ENCODE results near the gene TOR1B. TPM values are rescaled to one million over a fixed set of nuclear protein-coding genes. Genes with fewer than 3 reads are reported as not detected.

TOR1B gene
- polyA plus RNA-seq, 1 donor from 2014 or later: 52.2 TPM

GRCh38 chr9:129850821-129851550, 48.0 kb downstream of the TOR1B start:
- Histone ChIP-seq H3K4me3 (ENCODE audit: low read length) (no peak overlapping the region), H3K9ac (ENCODE audit: low read length) (no peak overlapping the region), H3K79me2 (replicated peaks; ENCODE audit: insufficient read depth, low read length) (no peaks in the 10 kb centered on the region), H3K36me3 (ENCODE audit: insufficient read depth, low read length) (no peaks in the 10 kb centered on the region), H4K20me1 (ENCODE audit: insufficient read depth) (no peaks in the 10 kb centered on the region), H3K9me3 (ENCODE audit: low read length) (no peaks in the 10 kb centered on the region), H3K9me2 (ENCODE audit: insufficient read depth, low read length) (no peaks in the 10 kb centered on the region), H2AFZ (ENCODE audit: low read depth, low read length) (no peak overlapping the region), H3K27ac (ENCODE audit: low read length) (no peak overlapping the region), H3K27me3 (ENCODE audit: insufficient read depth, low read depth, low read length) (no peaks in the 10 kb centered on the region), H3F3A (ENCODE audit: insufficient read depth, low read length, poor library complexity, severe bottlenecking) (no peaks in the 10 kb centered on the region), H3K4me2 (ENCODE audit: low read length) (no peak overlapping the region)
- no peak for TF ChIP-seq EZH2 (IDR thresholded peaks at IDR 0.05; ENCODE audit: borderline replicate concordance, insufficient read depth, low read length, poor library complexity, severe bottlenecking)
- no peak for TF ChIP-seq RAD21 (conservative IDR thresholded peaks at IDR 0.05)
- TF ChIP-seq EP300 (conservative IDR thresholded peaks at IDR 0.05; ENCODE audit: poor library complexity, severe bottlenecking): no peak
- TF ChIP-seq, protein P1, sequence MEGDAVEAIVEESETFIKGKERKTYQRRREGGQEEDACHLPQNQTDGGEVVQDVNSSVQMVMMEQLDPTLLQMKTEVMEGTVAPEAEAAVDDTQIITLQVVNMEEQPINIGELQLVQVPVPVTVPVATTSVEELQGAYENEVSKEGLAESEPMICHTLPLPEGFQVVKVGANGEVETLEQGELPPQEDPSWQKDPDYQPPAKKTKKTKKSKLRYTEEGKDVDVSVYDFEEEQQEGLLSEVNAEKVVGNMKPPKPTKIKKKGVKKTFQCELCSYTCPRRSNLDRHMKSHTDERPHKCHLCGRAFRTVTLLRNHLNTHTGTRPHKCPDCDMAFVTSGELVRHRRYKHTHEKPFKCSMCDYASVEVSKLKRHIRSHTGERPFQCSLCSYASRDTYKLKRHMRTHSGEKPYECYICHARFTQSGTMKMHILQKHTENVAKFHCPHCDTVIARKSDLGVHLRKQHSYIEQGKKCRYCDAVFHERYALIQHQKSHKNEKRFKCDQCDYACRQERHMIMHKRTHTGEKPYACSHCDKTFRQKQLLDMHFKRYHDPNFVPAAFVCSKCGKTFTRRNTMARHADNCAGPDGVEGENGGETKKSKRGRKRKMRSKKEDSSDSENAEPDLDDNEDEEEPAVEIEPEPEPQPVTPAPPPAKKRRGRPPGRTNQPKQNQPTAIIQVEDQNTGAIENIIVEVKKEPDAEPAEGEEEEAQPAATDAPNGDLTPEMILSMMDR (IDR thresholded peaks at IDR 0.05; ENCODE audit: poor library complexity, severe bottlenecking): no peak

- Histone ChIP-seq H4K20me1 (ENCODE audit: insufficient read depth) (no peaks in the 10 kb centered on the region), H3K36me3 (ENCODE audit: insufficient read depth, low read length) (no peaks in the 10 kb centered on the region), H3K9ac (ENCODE audit: low read length) (no peak overlapping the region), H3K27ac (ENCODE audit: low read length) (no peak overlapping the region), H3K9me3 (ENCODE audit: low read length) (no peaks in the 10 kb centered on the region), H3K27me3 (ENCODE audit: insufficient read depth, low read depth, low read length) (no peaks in the 10 kb centered on the region), H3K4me3 (ENCODE audit: low read length) (no peak overlapping the region), H3K9me2 (ENCODE audit: insufficient read depth, low read length) (no peaks in the 10 kb centered on the region), H2AFZ (ENCODE audit: low read depth, low read length) (no peak overlapping the region), H3K79me2 (replicated peaks; ENCODE audit: insufficient read depth, low read length) (no peaks in the 10 kb centered on the region), H3K4me2 (ENCODE audit: low read length) (no peak overlapping the region), H3F3A (ENCODE audit: insufficient read depth, low read length, poor library complexity, severe bottlenecking) (no peaks in the 10 kb centered on the region)
- TF ChIP-seq RAD21 (conservative IDR thresholded peaks at IDR 0.05): no peak
- no peak for TF ChIP-seq EZH2 (IDR thresholded peaks at IDR 0.05; ENCODE audit: borderline replicate concordance, insufficient read depth, low read length, poor library complexity, severe bottlenecking)
- TF ChIP-seq, protein P2, sequence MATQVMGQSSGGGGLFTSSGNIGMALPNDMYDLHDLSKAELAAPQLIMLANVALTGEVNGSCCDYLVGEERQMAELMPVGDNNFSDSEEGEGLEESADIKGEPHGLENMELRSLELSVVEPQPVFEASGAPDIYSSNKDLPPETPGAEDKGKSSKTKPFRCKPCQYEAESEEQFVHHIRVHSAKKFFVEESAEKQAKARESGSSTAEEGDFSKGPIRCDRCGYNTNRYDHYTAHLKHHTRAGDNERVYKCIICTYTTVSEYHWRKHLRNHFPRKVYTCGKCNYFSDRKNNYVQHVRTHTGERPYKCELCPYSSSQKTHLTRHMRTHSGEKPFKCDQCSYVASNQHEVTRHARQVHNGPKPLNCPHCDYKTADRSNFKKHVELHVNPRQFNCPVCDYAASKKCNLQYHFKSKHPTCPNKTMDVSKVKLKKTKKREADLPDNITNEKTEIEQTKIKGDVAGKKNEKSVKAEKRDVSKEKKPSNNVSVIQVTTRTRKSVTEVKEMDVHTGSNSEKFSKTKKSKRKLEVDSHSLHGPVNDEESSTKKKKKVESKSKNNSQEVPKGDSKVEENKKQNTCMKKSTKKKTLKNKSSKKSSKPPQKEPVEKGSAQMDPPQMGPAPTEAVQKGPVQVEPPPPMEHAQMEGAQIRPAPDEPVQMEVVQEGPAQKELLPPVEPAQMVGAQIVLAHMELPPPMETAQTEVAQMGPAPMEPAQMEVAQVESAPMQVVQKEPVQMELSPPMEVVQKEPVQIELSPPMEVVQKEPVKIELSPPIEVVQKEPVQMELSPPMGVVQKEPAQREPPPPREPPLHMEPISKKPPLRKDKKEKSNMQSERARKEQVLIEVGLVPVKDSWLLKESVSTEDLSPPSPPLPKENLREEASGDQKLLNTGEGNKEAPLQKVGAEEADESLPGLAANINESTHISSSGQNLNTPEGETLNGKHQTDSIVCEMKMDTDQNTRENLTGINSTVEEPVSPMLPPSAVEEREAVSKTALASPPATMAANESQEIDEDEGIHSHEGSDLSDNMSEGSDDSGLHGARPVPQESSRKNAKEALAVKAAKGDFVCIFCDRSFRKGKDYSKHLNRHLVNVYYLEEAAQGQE (IDR thresholded peaks at IDR 0.05; ENCODE audit: borderline replicate concordance): no peak
- no peak for TF ChIP-seq EP300 (conservative IDR thresholded peaks at IDR 0.05; ENCODE audit: poor library complexity, severe bottlenecking)
- TF ChIP-seq SMC3 (conservative IDR thresholded peaks at IDR 0.05; ENCODE audit: poor library complexity): no peak
- no peak for TF ChIP-seq MXI1 (conservative IDR thresholded peaks at IDR 0.05; ENCODE audit: poor library complexity, severe bottlenecking)
- no peak for TF ChIP-seq POLR2AphosphoS5 (IDR thresholded peaks at IDR 0.05)
- TF ChIP-seq, protein P1 (IDR thresholded peaks at IDR 0.05; ENCODE audit: poor library complexity, severe bottlenecking): no peak
These were observed 48.8 kb downstream of the TOR1B start for GRCh38 chr9:129851821-129852220.
